HepG2 (cell line): ENCODE results near the gene UCKL1. TPM values are rescaled to one million over a fixed set of nuclear protein-coding genes. Genes with fewer than 3 reads are reported as not detected.

Source experiments
- BCL6 ChIP-seq: IDR thresholded peaks from 2 replicates; pipeline ENCODE4 v1.6.1; 2016; ENCODE audit warnings: missing genetic modification reagents, missing compliant biosample characterization
- BRD4 ChIP-seq: sonication (generic); formaldehyde crosslinking; IDR thresholded peaks from 2 replicates; pipeline ENCODE4 v1.4.0; 2020; ENCODE audit warnings: missing genetic modification reagents
- CHD2 ChIP-seq: IDR thresholded peaks from 2 replicates; pipeline ENCODE4 v1.6.1; 2011; ENCODE audit warnings: low read depth, low read length, improper control_type of control experiment
- ESRRA ChIP-seq: sonication (generic); formaldehyde crosslinking; IDR thresholded peaks from 2 replicates; pipeline ENCODE4 v1.5.1; 2020; ENCODE audit warnings: mild to moderate bottlenecking, low read depth, missing genetic modification reagents
- SMARCC2 ChIP-seq: fragments of 450-650 bp; IDR thresholded peaks from 2 replicates; pipeline ENCODE4 v1.6.1; 2017; ENCODE audit warnings: antibody characterized with exemption, mild to moderate bottlenecking
- SMARCE1 ChIP-seq: fragments of 450-650 bp; IDR thresholded peaks from 2 replicates; pipeline ENCODE4 v1.6.1; 2017; ENCODE audit warnings: borderline replicate concordance
- SOX5 ChIP-seq: IDR thresholded peaks from 2 replicates; pipeline ENCODE4 v1.6.1; 2016; ENCODE audit warnings: borderline replicate concordance
- SP2 ChIP-seq: sonication (generic); formaldehyde crosslinking; IDR thresholded peaks from 2 replicates; pipeline ENCODE4 v1.5.1; 2020; ENCODE audit warnings: mild to moderate bottlenecking, missing genetic modification reagents
- SP5 ChIP-seq: IDR thresholded peaks from 2 replicates; pipeline ENCODE4 v1.6.1; 2016; ENCODE audit warnings: low read depth, borderline replicate concordance
- SRSF9 ChIP-seq: fragments of 200-400 bp; formaldehyde crosslinking; IDR thresholded peaks from 2 replicates; pipeline ENCODE4 v1.6.1; 2018; ENCODE audit warnings: borderline replicate concordance, mild to moderate bottlenecking, low read depth, low read length; ENCODE audit not compliant: insufficient read depth, poor library complexity, severe bottlenecking
- SYNCRIP ChIP-seq: fragments of 200-400 bp; formaldehyde crosslinking; IDR thresholded peaks from 2 replicates; pipeline ENCODE4 v1.6.1; 2018; ENCODE audit warnings: mild to moderate bottlenecking, low read depth, low read length; ENCODE audit not compliant: insufficient read depth
- ZEB1 ChIP-seq: IDR thresholded peaks from 2 replicates; pipeline ENCODE4 v1.6.1; 2012; ENCODE audit warnings: mild to moderate bottlenecking, low read depth, inconsistent platforms; ENCODE audit not compliant: insufficient replicate concordance
- ZFP62 ChIP-seq: sonication (generic); formaldehyde crosslinking; IDR thresholded peaks from 2 replicates; pipeline ENCODE4 v1.4.0; 2020; ENCODE audit warnings: missing genetic modification reagents
- ZKSCAN1 ChIP-seq: fragments of 150-350 bp; IDR thresholded peaks from 2 replicates; pipeline ENCODE4 v1.6.1; 2014; ENCODE audit warnings: low read length
- ZNF225 ChIP-seq: sonication (generic); formaldehyde crosslinking; IDR thresholded peaks from 2 replicates; pipeline ENCODE4 v1.4.0; 2020; ENCODE audit warnings: mild to moderate bottlenecking, missing genetic modification reagents
- ZNF30 ChIP-seq: sonication (generic); formaldehyde crosslinking; IDR thresholded peaks from 2 replicates; pipeline ENCODE4 v1.5.0; 2020; ENCODE audit warnings: mild to moderate bottlenecking, missing genetic modification reagents
- ZNF343 ChIP-seq: sonication (generic); formaldehyde crosslinking; IDR thresholded peaks from 2 replicates; pipeline ENCODE4 v1.4.0; 2020; ENCODE audit warnings: mild to moderate bottlenecking, missing genetic modification reagents
- ZNF431 ChIP-seq: sonication (generic); formaldehyde crosslinking; IDR thresholded peaks from 2 replicates; pipeline ENCODE4 v1.9.0; 2022; ENCODE audit warnings: missing genetic modification reagents, low read depth, mild to moderate bottlenecking, borderline replicate concordance
- ZNF766 ChIP-seq: sonication (generic); formaldehyde crosslinking; IDR thresholded peaks from 2 replicates; pipeline ENCODE4 v1.5.0; 2020; ENCODE audit warnings: missing genetic modification reagents, borderline replicate concordance
- ZNF773 ChIP-seq: sonication (generic); formaldehyde crosslinking; IDR thresholded peaks from 2 replicates; pipeline ENCODE4 v1.4.0; 2020; ENCODE audit warnings: missing genetic modification reagents, borderline replicate concordance
- ZNF792 ChIP-seq: IDR thresholded peaks from 2 replicates; pipeline ENCODE4 v1.6.1; 2016
- ZNF83 ChIP-seq: sonication (generic); formaldehyde crosslinking; IDR thresholded peaks from 2 replicates; pipeline ENCODE4 v1.4.0; 2020; ENCODE audit warnings: missing genetic modification reagents, mild to moderate bottlenecking, borderline replicate concordance
- ZSCAN20 ChIP-seq: sonication (generic); formaldehyde crosslinking; IDR thresholded peaks from 2 replicates; pipeline ENCODE4 v1.4.0; 2020; ENCODE audit warnings: missing genetic modification reagents, mild to moderate bottlenecking, borderline replicate concordance
- polyA plus RNA-seq, 8 experiments: library from polyadenylated mRNA; depleted of rRNA in 3 of 8; stranded (reverse) in 7 of 8; unstranded in 1 of 8; fragments of >200 nt; fragmentation: Illumina TruSeq in 4 of 8; extraction: Trizol in 4 of 8; gene quantifications; 2 replicates each; pipeline versions ENCODE4 v1.2.1 to v1.2.3, GENCODE V29; 2011 to 2016; ENCODE audit warnings: low read depth in 4 of 8, missing spikeins in 1 of 8, mixed read lengths in 1 of 8; ENCODE audit not compliant: insufficient read depth in 1 of 8
- total RNA-seq, 5 experiments: library from RNA; depleted of rRNA; stranded (reverse); fragments of >200 nt; fragmentation: Illumina TruSeq; extraction: Trizol; gene quantifications; 2 replicates each; pipeline ENCODE4 v1.2.3, GENCODE V29; 2016; ENCODE audit warnings: low read depth in 1 of 5
- TF ChIP-seq, protein P1 (sequence below): sonication (generic); formaldehyde crosslinking; IDR thresholded peaks from 2 replicates; pipeline ENCODE4 v1.4.0; 2020; ENCODE audit warnings: missing genetic modification reagents
- TF ChIP-seq, protein P2 (sequence below): sonication (generic); formaldehyde crosslinking; IDR thresholded peaks from 2 replicates; pipeline ENCODE4 v1.5.0; 2020; ENCODE audit warnings: missing genetic modification reagents
- TF ChIP-seq, protein P3 (sequence below): sonication (generic); formaldehyde crosslinking; IDR thresholded peaks from 2 replicates; pipeline ENCODE4 v1.4.0; 2020; ENCODE audit warnings: missing genetic modification reagents, mild to moderate bottlenecking, borderline replicate concordance
- TF ChIP-seq, protein P4 (sequence below): IDR thresholded peaks from 2 replicates; pipeline ENCODE4 v1.6.1; 2012; ENCODE audit warnings: inconsistent platforms

Gene UCKL1
- total and polyA plus RNA-seq, 2 of the 13 experiments (the other 11 are each of a cell fraction or from before 2014, with no cell fraction given): 50.2 to 126 TPM

DNA sequence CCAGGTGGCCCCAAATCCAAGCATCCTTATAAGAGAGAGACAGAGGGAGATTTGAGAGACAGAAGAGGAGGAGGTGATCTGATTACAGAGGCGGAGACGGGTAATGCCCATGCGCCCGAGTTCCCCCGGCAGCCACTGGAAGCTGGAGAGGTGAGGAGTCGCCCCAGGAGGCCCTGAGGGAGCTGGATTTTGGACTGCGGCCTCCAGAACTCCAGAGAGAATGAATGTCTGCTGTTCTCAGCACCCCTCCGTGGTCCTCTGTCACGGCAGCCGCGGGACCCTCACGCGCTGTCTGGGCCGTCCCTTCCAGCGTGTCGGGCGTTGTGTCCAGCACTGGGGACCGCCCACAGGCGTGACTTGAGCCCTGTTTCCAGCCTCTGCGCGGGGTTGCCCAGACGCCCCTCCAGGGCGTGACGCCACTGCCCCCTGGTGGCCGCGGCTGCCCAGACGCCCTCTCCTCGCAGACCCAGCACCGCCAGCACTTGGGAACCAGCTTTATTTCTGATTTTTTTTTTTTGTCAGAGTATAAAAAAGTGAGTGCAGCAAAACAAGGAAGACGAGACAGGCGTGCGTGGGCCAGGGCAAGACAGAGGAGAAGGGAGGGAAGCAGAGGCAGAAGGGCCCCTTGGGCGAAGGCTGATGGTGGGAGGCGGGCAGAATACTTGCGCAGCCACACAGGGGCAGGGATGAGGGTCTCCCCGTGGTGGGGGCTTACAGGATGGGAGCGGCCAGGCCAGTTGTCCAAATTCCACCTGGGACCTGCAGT, 17.6 kb upstream of the UCKL1 start (continued):
- TF ChIP-seq ZNF773 (peak; percentile 88; the same call in 1 of the 2 replicates), SMARCE1 (no peak), SP5 (CRISPR knock-in tag) (peak; percentile 91), CHD2 (peak; percentile 50), SRSF9 (no peak), ZNF83 (CRISPR knock-in tag) (peak; percentile 92; the same call in 1 of the 2 replicates), ZNF225 (CRISPR knock-in tag) (peak; percentile 95), ZNF792 (CRISPR knock-in tag) (peak; percentile 96), SOX5 (peak; percentile 75), SP2 (no peak), ZEB1 (no peak), ZNF431 (CRISPR knock-in tag) (no peak), ZNF30 (CRISPR knock-in tag) (peak; percentile 62; the same call in 1 of the 2 replicates), ESRRA (CRISPR knock-in tag) (peak; percentile 75), SMARCC2 (no peak), ZNF343 (CRISPR knock-in tag) (no peak), ZNF766 (CRISPR knock-in tag) (peak; percentile 92; the same call in 1 of the 2 replicates), ZKSCAN1 (no peak), ZFP62 (CRISPR knock-in tag) (no peak), BCL6 (peak; percentile 65), SYNCRIP (no peak), BRD4 (no peak), ZSCAN20 (CRISPR knock-in tag) (peak; percentile 96)
- TF ChIP-seq, protein P1, sequence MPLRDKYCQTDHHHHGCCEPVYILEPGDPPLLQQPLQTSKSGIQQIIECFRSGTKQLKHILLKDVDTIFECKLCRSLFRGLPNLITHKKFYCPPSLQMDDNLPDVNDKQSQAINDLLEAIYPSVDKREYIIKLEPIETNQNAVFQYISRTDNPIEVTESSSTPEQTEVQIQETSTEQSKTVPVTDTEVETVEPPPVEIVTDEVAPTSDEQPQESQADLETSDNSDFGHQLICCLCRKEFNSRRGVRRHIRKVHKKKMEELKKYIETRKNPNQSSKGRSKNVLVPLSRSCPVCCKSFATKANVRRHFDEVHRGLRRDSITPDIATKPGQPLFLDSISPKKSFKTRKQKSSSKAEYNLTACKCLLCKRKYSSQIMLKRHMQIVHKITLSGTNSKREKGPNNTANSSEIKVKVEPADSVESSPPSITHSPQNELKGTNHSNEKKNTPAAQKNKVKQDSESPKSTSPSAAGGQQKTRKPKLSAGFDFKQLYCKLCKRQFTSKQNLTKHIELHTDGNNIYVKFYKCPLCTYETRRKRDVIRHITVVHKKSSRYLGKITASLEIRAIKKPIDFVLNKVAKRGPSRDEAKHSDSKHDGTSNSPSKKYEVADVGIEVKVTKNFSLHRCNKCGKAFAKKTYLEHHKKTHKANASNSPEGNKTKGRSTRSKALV: peak; percentile 97
- TF ChIP-seq, protein P2, sequence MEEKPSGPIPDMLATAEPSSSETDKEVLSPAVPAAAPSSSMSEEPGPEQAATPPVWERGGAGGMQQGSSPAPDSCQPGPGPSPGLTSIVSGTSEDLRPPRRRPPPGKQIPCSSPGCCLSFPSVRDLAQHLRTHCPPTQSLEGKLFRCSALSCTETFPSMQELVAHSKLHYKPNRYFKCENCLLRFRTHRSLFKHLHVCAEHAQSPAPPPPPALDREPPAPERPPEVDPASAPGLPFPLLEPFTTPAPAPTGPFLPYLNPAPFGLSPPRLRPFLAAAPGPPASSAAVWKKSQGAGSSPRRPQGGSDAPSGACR (CRISPR knock-in tag): no peak; the same call in 1 of the 2 replicates
- TF ChIP-seq, protein P3, sequence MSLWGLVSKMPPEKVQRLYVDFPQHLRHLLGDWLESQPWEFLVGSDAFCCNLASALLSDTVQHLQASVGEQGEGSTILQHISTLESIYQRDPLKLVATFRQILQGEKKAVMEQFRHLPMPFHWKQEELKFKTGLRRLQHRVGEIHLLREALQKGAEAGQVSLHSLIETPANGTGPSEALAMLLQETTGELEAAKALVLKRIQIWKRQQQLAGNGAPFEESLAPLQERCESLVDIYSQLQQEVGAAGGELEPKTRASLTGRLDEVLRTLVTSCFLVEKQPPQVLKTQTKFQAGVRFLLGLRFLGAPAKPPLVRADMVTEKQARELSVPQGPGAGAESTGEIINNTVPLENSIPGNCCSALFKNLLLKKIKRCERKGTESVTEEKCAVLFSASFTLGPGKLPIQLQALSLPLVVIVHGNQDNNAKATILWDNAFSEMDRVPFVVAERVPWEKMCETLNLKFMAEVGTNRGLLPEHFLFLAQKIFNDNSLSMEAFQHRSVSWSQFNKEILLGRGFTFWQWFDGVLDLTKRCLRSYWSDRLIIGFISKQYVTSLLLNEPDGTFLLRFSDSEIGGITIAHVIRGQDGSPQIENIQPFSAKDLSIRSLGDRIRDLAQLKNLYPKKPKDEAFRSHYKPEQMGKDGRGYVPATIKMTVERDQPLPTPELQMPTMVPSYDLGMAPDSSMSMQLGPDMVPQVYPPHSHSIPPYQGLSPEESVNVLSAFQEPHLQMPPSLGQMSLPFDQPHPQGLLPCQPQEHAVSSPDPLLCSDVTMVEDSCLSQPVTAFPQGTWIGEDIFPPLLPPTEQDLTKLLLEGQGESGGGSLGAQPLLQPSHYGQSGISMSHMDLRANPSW: no peak; the same call in 1 of the 2 replicates
- TF ChIP-seq, protein P4, sequence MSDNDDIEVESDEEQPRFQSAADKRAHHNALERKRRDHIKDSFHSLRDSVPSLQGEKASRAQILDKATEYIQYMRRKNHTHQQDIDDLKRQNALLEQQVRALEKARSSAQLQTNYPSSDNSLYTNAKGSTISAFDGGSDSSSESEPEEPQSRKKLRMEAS: peak; percentile 93
